ENCODE results near the gene MAGED1.
A peak's percentile ranks its signal among the peaks of the same experiment; 100 is the strongest.
"Not testable (repeated sequence)": the region's sequence is repeated elsewhere in the genome, so short reads cannot be mapped to it uniquely, and the experiment has no call there.

The MAGED1 gene

DNA sequence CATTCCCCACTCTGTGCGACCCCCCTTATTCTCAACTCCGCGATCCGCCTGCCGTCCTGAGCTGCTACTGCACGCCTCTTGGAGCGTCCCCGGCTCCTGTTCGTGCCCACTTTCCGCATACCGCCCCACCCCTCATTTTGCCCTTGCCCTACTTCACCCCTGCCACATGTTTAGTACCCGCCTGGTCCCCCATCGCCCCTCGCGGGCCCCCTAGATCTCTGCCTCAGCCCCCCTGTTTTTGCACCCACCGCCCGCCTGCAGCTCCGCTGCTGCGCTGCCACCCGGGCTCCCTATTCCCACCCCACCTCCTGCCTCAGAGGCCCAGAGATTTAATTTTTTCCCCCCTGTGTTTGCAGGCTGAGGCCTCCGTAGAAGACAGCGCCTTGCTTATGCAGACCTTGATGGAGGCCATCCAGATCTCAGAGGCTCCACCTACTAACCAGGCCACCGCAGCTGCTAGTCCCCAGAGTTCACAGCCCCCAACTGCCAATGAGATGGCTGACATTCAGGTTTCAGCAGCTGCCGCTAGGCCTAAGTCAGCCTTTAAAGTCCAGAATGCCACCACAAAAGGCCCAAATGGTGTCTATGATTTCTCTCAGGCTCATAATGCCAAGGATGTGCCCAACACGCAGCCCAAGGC is 1.4 kb downstream of the MAGED1 start:
- DNase-seq, result peak; percentile 58

DNA sequence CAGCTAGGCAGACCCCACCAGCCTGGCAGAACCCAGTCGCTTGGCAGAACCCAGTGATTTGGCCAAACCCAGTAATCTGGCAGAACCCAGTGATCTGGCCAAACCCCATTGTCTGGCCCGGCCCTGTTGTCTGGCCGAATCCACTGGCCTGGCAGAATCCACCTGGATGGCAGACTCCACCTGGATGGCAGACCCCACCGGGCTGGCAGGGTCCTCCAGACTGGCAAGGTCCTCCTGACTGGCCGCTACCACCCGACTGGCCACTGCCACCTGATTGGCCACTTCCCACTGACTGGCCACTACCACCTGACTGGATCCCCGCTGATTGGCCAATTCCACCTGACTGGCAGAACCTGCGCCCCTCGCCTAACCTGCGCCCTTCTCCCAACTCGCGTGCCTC is 3.2 kb downstream of the MAGED1 start:
- DNase-seq, result no peak

DNA sequence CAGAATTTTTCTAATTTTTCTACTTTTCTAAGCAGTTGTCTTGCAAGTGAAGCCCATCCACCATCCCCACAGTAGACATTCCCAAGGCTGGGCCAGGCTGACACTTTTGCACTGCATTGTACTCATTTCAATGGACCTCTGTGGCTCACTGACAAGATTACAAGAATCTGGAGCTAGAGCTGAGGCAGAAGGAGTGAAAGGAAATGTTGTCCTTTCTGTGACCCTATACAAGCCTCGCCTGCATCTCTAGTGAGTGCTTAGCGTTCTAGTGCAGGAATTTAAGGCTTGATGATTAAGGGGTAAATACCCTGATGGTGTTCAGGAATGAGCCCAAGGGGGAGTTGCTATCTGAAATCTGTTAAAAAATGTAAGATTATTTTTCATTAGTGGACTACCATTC is 6.3 kb downstream of the MAGED1 start:
- no peak for DNase-seq

DNA sequence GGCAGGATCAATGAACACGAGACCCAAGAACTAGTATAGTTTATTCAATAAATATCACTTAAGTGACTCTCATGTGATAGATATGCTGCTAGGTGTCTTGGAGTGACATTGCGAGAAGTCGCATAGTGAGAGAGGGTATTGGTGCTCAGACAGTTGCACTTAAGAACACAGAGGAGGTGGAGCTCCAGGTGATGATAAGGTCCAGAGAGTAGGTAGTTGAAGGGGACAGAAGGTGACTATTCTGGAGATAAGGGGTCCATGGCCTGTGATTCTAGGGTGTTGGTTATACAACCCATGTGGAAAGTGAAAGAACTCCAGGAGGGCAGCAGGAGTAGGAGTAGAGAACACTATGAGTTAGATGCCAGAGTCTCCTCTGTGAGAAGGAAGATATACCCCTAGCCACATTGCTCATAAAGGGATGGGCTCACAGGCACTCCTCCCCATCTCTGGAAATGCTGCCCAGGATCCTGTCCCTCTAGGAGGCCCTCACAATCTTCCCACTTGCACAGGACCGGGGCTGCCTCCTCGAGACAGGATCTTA is 9.2 kb downstream of the MAGED1 start:
- DNase-seq, result no peak

DNA sequence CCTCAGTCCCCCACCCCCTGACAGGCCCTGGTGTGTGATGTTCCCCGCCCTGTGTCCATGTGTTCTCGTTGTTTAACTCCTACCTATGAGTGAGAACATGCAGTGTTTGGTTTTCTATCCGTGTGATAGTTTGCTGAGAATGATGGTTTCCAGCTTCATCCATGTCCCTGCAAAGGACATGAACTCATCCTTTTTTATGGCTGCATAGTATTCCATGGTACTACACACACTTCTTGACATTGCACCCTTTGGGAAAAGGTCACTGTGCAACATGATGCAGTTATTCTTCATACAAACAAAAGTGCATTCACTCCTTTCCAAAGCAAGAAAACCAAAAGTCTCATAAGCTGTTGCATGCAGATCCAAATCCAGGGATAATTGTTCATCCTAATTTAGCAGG is 11.7 kb downstream of the MAGED1 start:
- not testable (repeated sequence) for DNase-seq

GRCh38 chrX:51905711-51906110 is 12.3 kb downstream of the MAGED1 start:
- no peak for DNase-seq

DNA sequence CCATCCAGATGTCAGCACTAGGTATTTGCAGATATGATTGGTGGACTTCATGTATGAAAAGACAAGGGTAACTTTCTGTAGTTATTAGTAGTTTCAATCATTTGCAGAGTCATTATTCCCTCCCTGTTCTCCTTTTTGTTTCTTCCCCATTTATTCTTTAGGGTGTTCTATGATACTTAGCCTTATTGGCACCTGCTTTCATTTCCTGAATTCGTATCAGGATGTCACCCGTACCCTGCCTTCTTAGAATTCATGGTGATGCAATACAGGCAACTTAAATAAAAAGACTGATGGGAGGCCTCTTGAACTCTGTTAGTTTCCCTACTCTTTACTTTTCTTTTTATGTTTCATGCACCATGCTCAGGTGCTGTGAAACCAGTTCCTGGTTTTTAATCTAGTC is 24.2 kb downstream of the MAGED1 start:
- DNase-seq, result no peak

DNA sequence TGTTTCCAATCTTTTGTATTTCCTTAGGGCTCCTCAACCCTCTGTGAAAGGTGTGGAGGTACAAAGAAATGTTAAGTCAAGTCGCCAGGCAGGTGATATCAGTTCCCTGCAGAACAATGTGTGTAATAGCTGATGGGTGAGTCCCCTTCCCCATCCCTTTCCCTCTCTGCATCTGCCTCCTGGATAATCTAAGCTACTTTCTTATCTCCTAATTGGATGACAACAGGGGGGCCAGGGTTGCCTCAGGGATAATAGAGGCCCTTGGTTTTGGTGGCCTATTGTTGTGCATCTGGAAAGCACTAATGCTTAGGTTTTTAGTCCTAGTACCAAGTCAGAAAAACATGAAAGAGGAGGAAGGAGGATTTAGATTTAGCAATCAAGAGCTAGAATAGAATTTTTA is 29.1 kb downstream of the MAGED1 start:
- DNase-seq, result no peak

DNA sequence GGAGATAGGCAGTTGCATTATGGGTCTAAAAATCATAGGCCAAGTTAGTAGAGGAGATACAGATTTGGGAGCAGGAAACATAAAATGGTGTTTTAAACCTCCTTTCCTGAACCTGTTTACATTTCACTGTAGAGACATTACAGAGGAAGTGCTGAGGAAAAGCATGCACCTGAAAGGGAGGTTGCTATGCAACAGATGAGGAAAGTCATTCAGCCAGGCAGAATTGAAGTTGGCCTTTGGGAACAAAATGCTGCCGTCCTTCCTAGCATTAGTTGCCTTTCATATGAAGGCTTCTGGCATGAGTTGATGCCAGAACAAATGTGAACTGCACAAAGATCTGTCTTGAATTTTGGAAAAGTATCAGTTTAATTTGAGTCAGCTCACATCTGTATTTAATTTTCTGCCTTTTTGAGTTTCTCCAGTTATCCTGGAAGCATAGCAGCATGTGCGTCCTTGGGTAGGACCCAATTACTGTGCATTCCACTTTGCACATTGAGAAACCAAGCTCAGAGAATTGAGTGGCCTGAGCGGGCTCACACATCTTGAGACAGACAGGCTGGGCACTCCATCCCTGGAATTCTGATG is 38.2 kb downstream of the MAGED1 start:
- DNase-seq, result peak; percentile 35

All from femur (tissue), 1 donor.